Nephron (organoid): ENCODE results near the gene PPP1R13B.

Source experiments
- H3K27ac Mint-ChIP-seq, 3 experiments: 2 replicates each; pipeline ENCODE4 v1.8.0; 2020; ENCODE audit warnings: mixed read lengths in 3 of 3, mild to moderate bottlenecking in 2 of 3, moderate library complexity in 1 of 3
- H3K27me3 Mint-ChIP-seq: 2 replicates; pipeline ENCODE4 v1.8.0; 2021; ENCODE audit warnings: low read depth, mild to moderate bottlenecking, moderate library complexity, mixed read lengths
- H3K36me3 Mint-ChIP-seq: 2 replicates; pipeline ENCODE4 v1.8.0; 2020; ENCODE audit warnings: low read depth, mixed read lengths
- H3K4me1 Mint-ChIP-seq: 2 replicates; pipeline ENCODE4 v1.8.0; 2020; ENCODE audit warnings: mixed read lengths
- H3K4me3 Mint-ChIP-seq, 3 experiments: 2 replicates each; pipeline ENCODE4 v1.8.0; 2020; ENCODE audit warnings: mild to moderate bottlenecking in 3 of 3, mixed read lengths in 3 of 3, moderate library complexity in 2 of 3
- H3K9me3 Mint-ChIP-seq: 2 replicates; pipeline ENCODE4 v1.8.0; 2020; ENCODE audit warnings: mixed read lengths
- CTCF ChIP-seq, 3 experiments: fragments of 200-600 bp; sonication (generic); IDR thresholded peaks; one replicate each; pipeline ENCODE4 v1.5.0; 2021; ENCODE audit warnings: antibody characterized with exemption in 3 of 3; ENCODE audit not compliant: unreplicated experiment in 3 of 3

The PPP1R13B gene

GRCh38 chr14:103699261-103699661 lies 148.1 kb downstream of the PPP1R13B start:
- Mint-ChIP-seq H3K4me3 (no peak overlapping the region), H3K4me1 (peaks cover 31% of the 10 kb centered on the region)

GRCh38 chr14:103698380-103699260 lies 148.8 kb downstream of the PPP1R13B start:
- no peak overlapping the region for H3K4me3 Mint-ChIP-seq
- TF ChIP-seq CTCF (IDR thresholded peaks at IDR 0.05; ENCODE audit: unreplicated experiment in 3 of 3): no peak
- H3K9me3 Mint-ChIP-seq: no peaks in the 10 kb centered on the region
- no peak overlapping the region for H3K27ac Mint-ChIP-seq
- no peaks in the 10 kb centered on the region for H3K27me3 Mint-ChIP-seq
- peaks cover 18% of the 10 kb centered on the region for H3K36me3 Mint-ChIP-seq
- peaks cover 27% of the 10 kb centered on the region for H3K4me1 Mint-ChIP-seq

More at GRCh38 chr14:103699261-103699661, 148.1 kb downstream of the PPP1R13B start:
- no peak for TF ChIP-seq CTCF (IDR thresholded peaks at IDR 0.05; ENCODE audit: unreplicated experiment in 3 of 3)
- Mint-ChIP-seq H3K27ac (peak overlapping the region in 1 of 3 experiments; percentile 39), H3K27me3 (no peaks in the 10 kb centered on the region), H3K9me3 (no peaks in the 10 kb centered on the region), H3K36me3 (peaks cover 20% of the 10 kb centered on the region)

GRCh38 chr14:103697603-103698379 lies 149.6 kb downstream of the PPP1R13B start:
- Mint-ChIP-seq H3K36me3 (peaks cover 13% of the 10 kb centered on the region), H3K4me1 (peaks cover 25% of the 10 kb centered on the region), H3K27me3 (no peaks in the 10 kb centered on the region), H3K9me3 (no peaks in the 10 kb centered on the region), H3K4me3 (no peak overlapping the region), H3K27ac (peak overlapping the region; percentile 91 to 95 (median 92))
- no peak for TF ChIP-seq CTCF (IDR thresholded peaks at IDR 0.05; ENCODE audit: unreplicated experiment in 3 of 3)

- Mint-ChIP-seq H3K36me3 (peaks cover 8% of the 10 kb centered on the region), H3K27ac (peak overlapping the region; percentile 91 to 95 (median 92)), H3K4me3 (peak overlapping the region in 1 of 3 experiments; percentile 63), H3K9me3 (no peaks in the 10 kb centered on the region), H3K27me3 (no peaks in the 10 kb centered on the region), H3K4me1 (peaks cover 25% of the 10 kb centered on the region)
- TF ChIP-seq CTCF (IDR thresholded peaks at IDR 0.05; ENCODE audit: unreplicated experiment in 3 of 3): no peak
These were observed 150.2 kb downstream of the PPP1R13B start for GRCh38 chr14:103697206-103697602.

GRCh38 chr14:103696466-103697071 lies 150.8 kb downstream of the PPP1R13B start:
- Mint-ChIP-seq H3K36me3 (peaks cover 4% of the 10 kb centered on the region), H3K27ac (peak overlapping the region; percentile 91 to 95 (median 92)), H3K4me1 (peaks cover 25% of the 10 kb centered on the region), H3K27me3 (no peaks in the 10 kb centered on the region), H3K9me3 (no peaks in the 10 kb centered on the region), H3K4me3 (peak overlapping the region in 2 of 3 experiments; percentile 63 to 67)
- TF ChIP-seq CTCF (IDR thresholded peaks at IDR 0.05; ENCODE audit: unreplicated experiment in 3 of 3): no peak
